Measurements from ENCODE around the gene UBE2F. TPM values are rescaled to one million over a fixed set of nuclear protein-coding genes. Genes with fewer than 3 reads are reported as not detected.
A peak's percentile ranks its signal among the peaks of the same experiment; 100 is the strongest.

UBE2F gene
- total and polyA plus RNA-seq, 2 of the 13 experiments (the other 11 are each of a cell fraction or from before 2014, with no cell fraction given), result 35.4 to 73.1 TPM

- peak; percentile 20; the same call in 1 of the 2 replicates for TF ChIP-seq ZIK1 (CRISPR knock-in tag; IDR thresholded peaks at IDR 0.05; ENCODE audit: borderline replicate concordance, low read depth)
- TF ChIP-seq ZNF703 (CRISPR knock-in tag; IDR thresholded peaks at IDR 0.05; ENCODE audit: borderline replicate concordance), result peak; percentile 55; the same call in 1 of the 2 replicates
- TF ChIP-seq DNMT3B (CRISPR knock-in tag; conservative IDR thresholded peaks at IDR 0.05), result 0 out of 2 replicates have a peak, but pooled peaks have one; percentile 18
- peak; percentile 60; the same call in 1 of the 2 replicates for TF ChIP-seq ZNF44 (CRISPR knock-in tag; IDR thresholded peaks at IDR 0.05)
- TF ChIP-seq, protein P1, sequence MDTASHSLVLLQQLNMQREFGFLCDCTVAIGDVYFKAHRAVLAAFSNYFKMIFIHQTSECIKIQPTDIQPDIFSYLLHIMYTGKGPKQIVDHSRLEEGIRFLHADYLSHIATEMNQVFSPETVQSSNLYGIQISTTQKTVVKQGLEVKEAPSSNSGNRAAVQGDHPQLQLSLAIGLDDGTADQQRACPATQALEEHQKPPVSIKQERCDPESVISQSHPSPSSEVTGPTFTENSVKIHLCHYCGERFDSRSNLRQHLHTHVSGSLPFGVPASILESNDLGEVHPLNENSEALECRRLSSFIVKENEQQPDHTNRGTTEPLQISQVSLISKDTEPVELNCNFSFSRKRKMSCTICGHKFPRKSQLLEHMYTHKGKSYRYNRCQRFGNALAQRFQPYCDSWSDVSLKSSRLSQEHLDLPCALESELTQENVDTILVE (CRISPR knock-in tag; IDR thresholded peaks at IDR 0.05), result peak; percentile 95
- no peak for TF ChIP-seq TRIM24 (CRISPR knock-in tag; IDR thresholded peaks at IDR 0.05)
- peak; percentile 3; the same call in 1 of the 2 replicates for TF ChIP-seq MEIS2 (CRISPR knock-in tag; IDR thresholded peaks at IDR 0.05)
- no peak for TF ChIP-seq ZNF382 (CRISPR knock-in tag; IDR thresholded peaks at IDR 0.05; ENCODE audit: borderline replicate concordance)
- peak; percentile 23; the same call in 1 of the 2 replicates for TF ChIP-seq KLF6 (CRISPR knock-in tag; IDR thresholded peaks at IDR 0.05)
- TF ChIP-seq, protein P2, sequence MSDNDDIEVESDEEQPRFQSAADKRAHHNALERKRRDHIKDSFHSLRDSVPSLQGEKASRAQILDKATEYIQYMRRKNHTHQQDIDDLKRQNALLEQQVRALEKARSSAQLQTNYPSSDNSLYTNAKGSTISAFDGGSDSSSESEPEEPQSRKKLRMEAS (IDR thresholded peaks at IDR 0.05), result peak; percentile 94
- no peak for TF ChIP-seq MLLT10 (CRISPR knock-in tag; IDR thresholded peaks at IDR 0.05)
- peak; percentile 96 for TF ChIP-seq CCAR2 (optimal IDR thresholded peaks at IDR 0.05; ENCODE audit: low read depth, low read length)
- peak; percentile 76; the same call in 1 of the 2 replicates for TF ChIP-seq TFDP1 (CRISPR knock-in tag; IDR thresholded peaks at IDR 0.05; ENCODE audit: borderline replicate concordance)
- TF ChIP-seq FOXO1 (CRISPR knock-in tag; IDR thresholded peaks at IDR 0.05), result no peak
- TF ChIP-seq, protein P3, sequence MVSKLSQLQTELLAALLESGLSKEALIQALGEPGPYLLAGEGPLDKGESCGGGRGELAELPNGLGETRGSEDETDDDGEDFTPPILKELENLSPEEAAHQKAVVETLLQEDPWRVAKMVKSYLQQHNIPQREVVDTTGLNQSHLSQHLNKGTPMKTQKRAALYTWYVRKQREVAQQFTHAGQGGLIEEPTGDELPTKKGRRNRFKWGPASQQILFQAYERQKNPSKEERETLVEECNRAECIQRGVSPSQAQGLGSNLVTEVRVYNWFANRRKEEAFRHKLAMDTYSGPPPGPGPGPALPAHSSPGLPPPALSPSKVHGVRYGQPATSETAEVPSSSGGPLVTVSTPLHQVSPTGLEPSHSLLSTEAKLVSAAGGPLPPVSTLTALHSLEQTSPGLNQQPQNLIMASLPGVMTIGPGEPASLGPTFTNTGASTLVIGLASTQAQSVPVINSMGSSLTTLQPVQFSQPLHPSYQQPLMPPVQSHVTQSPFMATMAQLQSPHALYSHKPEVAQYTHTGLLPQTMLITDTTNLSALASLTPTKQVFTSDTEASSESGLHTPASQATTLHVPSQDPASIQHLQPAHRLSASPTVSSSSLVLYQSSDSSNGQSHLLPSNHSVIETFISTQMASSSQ (IDR thresholded peaks at IDR 0.05; ENCODE audit: low read depth), result no peak; the same call in 1 of the 2 replicates
- TF ChIP-seq, protein P3 (CRISPR knock-in tag; IDR thresholded peaks at IDR 0.05; ENCODE audit: borderline replicate concordance), result peak; percentile 51; the same call in 1 of the 2 replicates
- TF ChIP-seq SCMH1 (CRISPR knock-in tag; IDR thresholded peaks at IDR 0.05; ENCODE audit: borderline replicate concordance), result no peak
- TF ChIP-seq HOXA3 (CRISPR knock-in tag; IDR thresholded peaks at IDR 0.05), result peak; percentile 93
- no peak for TF ChIP-seq ZNF577 (CRISPR knock-in tag; IDR thresholded peaks at IDR 0.05; ENCODE audit: borderline replicate concordance, low read depth)
- 0 out of 2 replicates have a peak, but pooled peaks have one; percentile 25 for TF ChIP-seq ZNF850 (CRISPR knock-in tag; conservative IDR thresholded peaks at IDR 0.05)
- peak; percentile 46; the same call in 1 of the 2 replicates for TF ChIP-seq KAT7 (CRISPR knock-in tag; IDR thresholded peaks at IDR 0.05; ENCODE audit: borderline replicate concordance)
- peak; percentile 70; the same call in 1 of the 2 replicates for TF ChIP-seq ZFP1 (CRISPR knock-in tag; IDR thresholded peaks at IDR 0.05)
- TF ChIP-seq ZNF274 (CRISPR knock-in tag; IDR thresholded peaks at IDR 0.05), result peak; percentile 97
- no peak for TF ChIP-seq FOSL1 (CRISPR knock-in tag; IDR thresholded peaks at IDR 0.05; ENCODE audit: borderline replicate concordance)
Observed at GRCh38 chr2:237966565-237967462, at the start of gene UBE2F (continued).
